Type B pancreatic cell (in vitro differentiated cells): ENCODE results near the gene SCT. TPM values are rescaled to one million over a fixed set of nuclear protein-coding genes. Genes with fewer than 3 reads are reported as not detected.

Experiments
- DNase-seq: peaks from one replicate; pipeline ENCODE4 v3.0.0; 2021; ENCODE audit warnings: mixed read lengths; ENCODE audit not compliant: unreplicated experiment; ENCODE audit errors: extremely low spot score
- H3K27ac Mint-ChIP-seq: 2 replicates; pipeline ENCODE4 v1.8.0; 2021; ENCODE audit warnings: mild to moderate bottlenecking, mixed read lengths
- H3K27me3 Mint-ChIP-seq: 2 replicates; pipeline ENCODE4 v1.8.0; 2021; ENCODE audit warnings: mixed read lengths
- H3K36me3 Mint-ChIP-seq: 2 replicates; pipeline ENCODE4 v1.8.0; 2021; ENCODE audit warnings: mixed read lengths
- H3K4me1 Mint-ChIP-seq: one replicate; pipeline ENCODE4 v1.8.0; 2021; ENCODE audit warnings: mixed read lengths; ENCODE audit not compliant: unreplicated experiment
- H3K4me3 Mint-ChIP-seq: 2 replicates; pipeline ENCODE4 v1.8.0; 2021; ENCODE audit warnings: mild to moderate bottlenecking, mixed read lengths
- H3K9me3 Mint-ChIP-seq: 2 replicates; pipeline ENCODE4 v1.8.0; 2021; ENCODE audit warnings: mixed read lengths
- CTCF ChIP-seq: fragments of 200-600 bp; sonication (generic); conservative IDR thresholded peaks from 2 replicates; pipeline ENCODE4 v1.5.0; 2021; ENCODE audit warnings: antibody characterized with exemption, mild to moderate bottlenecking
- total RNA-seq: library from RNA; stranded (reverse); gene quantifications from 2 replicates; pipeline ENCODE4 v1.2.1, GENCODE V29; 2021; ENCODE audit warnings: low replicate concordance

The SCT gene
- total RNA-seq, 1 donor from 2014 or later: 3.1 TPM

- H3K4me1 Mint-ChIP-seq: no peaks in the 10 kb centered on the region
- TF ChIP-seq CTCF: no peak
These were observed 34.1 kb downstream of the SCT start for GRCh38 chr11:592918-593317.

DNA sequence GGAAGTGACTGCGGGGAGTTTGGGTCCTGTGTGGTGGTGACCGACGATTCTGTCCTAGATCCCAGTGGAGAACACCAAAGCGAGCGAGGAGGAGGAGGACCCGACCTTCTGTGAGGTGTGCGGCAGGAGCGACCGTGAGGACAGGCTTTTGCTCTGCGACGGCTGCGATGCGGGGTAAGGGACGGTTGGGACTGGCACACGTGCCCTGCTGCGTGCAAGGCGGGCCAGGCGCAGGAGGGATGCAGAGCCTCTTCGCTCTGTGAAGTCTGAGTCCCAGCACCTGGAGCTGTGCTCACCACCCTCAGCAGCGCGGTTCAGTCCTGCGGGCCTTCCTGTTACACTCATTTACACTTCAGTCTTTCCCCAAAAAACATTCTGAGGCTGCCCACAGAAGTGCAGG, 34.5 kb downstream of the SCT start:
- no peaks in the 10 kb centered on the region for H3K27me3 Mint-ChIP-seq
- peaks cover 13% of the 10 kb centered on the region for H3K36me3 Mint-ChIP-seq
- TF ChIP-seq CTCF: no peak
- H3K4me3 Mint-ChIP-seq: no peak overlapping the region
- no peaks in the 10 kb centered on the region for H3K9me3 Mint-ChIP-seq
- no peak for DNase-seq
- H3K4me1 Mint-ChIP-seq: no peaks in the 10 kb centered on the region
- H3K27ac Mint-ChIP-seq: no peak overlapping the region

More at GRCh38 chr11:592918-593317, 34.1 kb downstream of the SCT start:
- Mint-ChIP-seq H3K27ac (no peak overlapping the region), H3K36me3 (peaks cover 13% of the 10 kb centered on the region), H3K4me3 (no peak overlapping the region), H3K9me3 (no peaks in the 10 kb centered on the region), H3K27me3 (no peaks in the 10 kb centered on the region)
- no peak for DNase-seq

GRCh38 chr11:590997-591396, 36.0 kb downstream of the SCT start:
- TF ChIP-seq CTCF: no peak
- peaks cover 13% of the 10 kb centered on the region for H3K36me3 Mint-ChIP-seq
- no peaks in the 10 kb centered on the region for H3K27me3 Mint-ChIP-seq
- H3K27ac Mint-ChIP-seq: no peak overlapping the region
- no peak overlapping the region for H3K4me3 Mint-ChIP-seq
- no peaks in the 10 kb centered on the region for H3K9me3 Mint-ChIP-seq
- DNase-seq: no peak
- no peaks in the 10 kb centered on the region for H3K4me1 Mint-ChIP-seq

DNA sequence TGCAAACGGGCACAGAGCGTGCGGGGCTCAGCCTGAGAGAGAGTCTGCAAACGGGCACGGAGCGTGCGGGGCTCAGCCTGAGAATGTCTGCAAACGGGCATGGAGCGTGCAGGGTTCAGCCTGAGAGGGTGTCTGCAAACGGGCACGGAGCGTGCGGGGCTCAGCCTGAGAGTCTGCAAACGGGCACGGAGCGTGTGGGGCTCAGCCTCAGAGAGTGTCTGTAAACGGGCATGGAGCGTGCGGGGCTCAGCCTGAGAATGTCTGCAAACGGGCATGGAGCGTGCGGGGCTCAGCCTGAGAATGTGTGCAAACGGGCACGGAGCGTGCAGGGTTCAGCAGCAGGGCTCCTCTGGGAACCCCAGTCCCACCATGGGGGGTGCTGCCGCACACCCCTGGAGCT, 37.2 kb downstream of the SCT start:
- Mint-ChIP-seq H3K27ac (no peak overlapping the region), H3K36me3 (peaks cover 12% of the 10 kb centered on the region), H3K4me1 (no peaks in the 10 kb centered on the region), H3K9me3 (no peaks in the 10 kb centered on the region), H3K27me3 (no peaks in the 10 kb centered on the region), H3K4me3 (no peak overlapping the region)
- no peak for DNase-seq
- TF ChIP-seq CTCF: no peak

- H3K36me3 Mint-ChIP-seq: peaks cover 11% of the 10 kb centered on the region
- DNase-seq: no peak
- no peak overlapping the region for H3K4me3 Mint-ChIP-seq
- H3K27me3 Mint-ChIP-seq: no peaks in the 10 kb centered on the region
- no peak overlapping the region for H3K27ac Mint-ChIP-seq
- H3K9me3 Mint-ChIP-seq: no peaks in the 10 kb centered on the region
- H3K4me1 Mint-ChIP-seq: no peaks in the 10 kb centered on the region
- TF ChIP-seq CTCF: no peak
These were observed 39.0 kb downstream of the SCT start for GRCh38 chr11:587978-588380.

DNA sequence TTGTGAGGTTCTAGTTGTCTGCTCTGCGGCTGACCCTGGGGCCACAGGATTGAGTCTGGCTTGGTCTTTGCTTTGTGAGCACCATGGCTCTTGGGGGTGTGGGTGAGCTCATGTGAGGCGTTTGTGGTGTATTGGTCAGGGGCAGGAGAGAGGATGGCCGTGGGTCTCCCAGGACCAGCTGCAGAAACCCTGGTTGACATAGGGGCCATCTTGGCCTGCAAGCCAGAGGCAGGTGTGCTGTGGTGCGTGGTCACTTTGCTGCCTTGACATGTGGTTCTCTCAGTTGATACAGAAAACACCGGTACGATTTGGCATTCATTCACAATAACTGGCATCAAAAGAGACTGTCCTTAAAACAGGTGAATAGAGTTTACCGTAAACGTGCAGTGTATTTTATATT, 39.4 kb downstream of the SCT start:
- no peak overlapping the region for H3K27ac Mint-ChIP-seq

More for the DNA sequence above, 39.4 kb downstream of the SCT start:
- TF ChIP-seq CTCF: no peak
- Mint-ChIP-seq H3K27me3 (no peaks in the 10 kb centered on the region), H3K4me1 (no peaks in the 10 kb centered on the region), H3K9me3 (no peaks in the 10 kb centered on the region), H3K4me3 (no peak overlapping the region), H3K36me3 (peaks cover 11% of the 10 kb centered on the region)
- no peak for DNase-seq
